Colonic mucosa (tissue), 4 donors: Measurements from ENCODE around the gene DCAF4L1. TPM values are rescaled to one million over a fixed set of nuclear protein-coding genes. Genes with fewer than 3 reads are reported as not detected.

Experiments
- DNase-seq: peaks from one replicate; pipeline ENCODE4 v3.0.0-alpha.2; 2020
- H3K27ac ChIP-seq: fragments of 200-600 bp; one replicate; pipeline ENCODE4 v1.8.0; 2021
- H3K27me3 ChIP-seq: fragments of 200-600 bp; one replicate; pipeline ENCODE4 v1.8.0; 2021
- H3K36me3 ChIP-seq: fragments of 200-600 bp; one replicate; pipeline ENCODE4 v1.8.0; 2021
- H3K4me1 ChIP-seq: fragments of 200-600 bp; one replicate; pipeline ENCODE4 v1.8.0; 2021; ENCODE audit warnings: mild to moderate bottlenecking
- H3K4me3 ChIP-seq: fragments of 200-600 bp; one replicate; pipeline ENCODE4 v1.8.0; 2021
- H3K9ac ChIP-seq, 2 donors: one replicate each; pipeline ENCODE4 v1.7.0; 2013; ENCODE audit warnings: control low read depth in 2 of 2, low read depth in 2 of 2, low read length in 2 of 2
- H3K9me3 ChIP-seq: fragments of 200-600 bp; one replicate; pipeline ENCODE4 v1.8.0; 2021
- CTCF ChIP-seq: fragments of 200-600 bp; IDR thresholded peaks from one replicate; pipeline ENCODE4 v1.8.0; 2022; ENCODE audit warnings: antibody characterized with exemption, mild to moderate bottlenecking
- intact Hi-C: fragments of 100-400 bp; cut with DNase I; formaldehyde crosslinking; loops from one replicate; pipeline ENCODE4 v1.14.1; 2022
- total RNA-seq, 2 donors: library from RNA; stranded (reverse); fragmentation: NEBNext Ultra II Directional in 1 of 2; extraction: Animal tissue kit (Norgen Biotek cat#: 25700) in 1 of 2; gene quantifications; one replicate each; pipeline ENCODE4 v1.2.1, GENCODE V29; 2021
- donor health status: healthy.
- donor health status: DM: no; HTN: no; CAD: no.
- donor health status: DM: no; HTN: no; CAD: no.

The DCAF4L1 gene
- total RNA-seq, result under 1 TPM; 0.05 to 0.15 TPM

- H3K4me1 ChIP-seq, result no peaks in the 10 kb centered on the region
- TF ChIP-seq CTCF, result no peak
- no peak within 1 kb of the TSS for H3K27ac ChIP-seq
- DNase-seq, result no peak
- no peaks in the 10 kb centered on the region for H3K27me3 ChIP-seq
- H3K36me3 ChIP-seq, result no peaks in the 10 kb centered on the region
- no peaks in the 10 kb centered on the region for H3K9me3 ChIP-seq
- no peak within 1 kb of the TSS for H3K4me3 ChIP-seq
- intact Hi-C loops, result no loop called here
- no peak within 1 kb of the TSS for H3K9ac ChIP-seq
Observed at GRCh38 chr4:41981456-41981855, at the start of gene DCAF4L1. Gene DCAF4L1, plus strand, starts transcription at chr4:41981756. Its CDS starts 37 bp downstream, at chr4:41981793.

GRCh38 chr4:41932988-41933387 is 48.6 kb upstream of the DCAF4L1 start:
- H3K4me1 ChIP-seq, result no peaks in the 10 kb centered on the region
- no peak overlapping the region for H3K4me3 ChIP-seq
- DNase-seq, result no peak
- H3K27ac ChIP-seq, result no peak overlapping the region
- H3K36me3 ChIP-seq, result no peaks in the 10 kb centered on the region
- intact Hi-C loops, result no loop called here
- no peak for TF ChIP-seq CTCF
- no peaks in the 10 kb centered on the region for H3K9me3 ChIP-seq
- no peaks in the 10 kb centered on the region for H3K27me3 ChIP-seq
- H3K9ac ChIP-seq, result no peak overlapping the region

- Histone ChIP-seq H3K36me3 (no peaks in the 10 kb centered on the region), H3K4me3 (no peak overlapping the region), H3K4me1 (no peaks in the 10 kb centered on the region), H3K9ac (no peak overlapping the region), H3K27me3 (no peaks in the 10 kb centered on the region), H3K27ac (no peak overlapping the region), H3K9me3 (no peaks in the 10 kb centered on the region)
- TF ChIP-seq CTCF, result no peak
- intact Hi-C loops, result no loop called here
- no peak for DNase-seq
Observed at GRCh38 chr4:41933997-41934503, 47.5 kb upstream of the DCAF4L1 start.

GRCh38 chr4:41934514-41934900 is 47.0 kb upstream of the DCAF4L1 start:
- Histone ChIP-seq H3K36me3 (no peaks in the 10 kb centered on the region), H3K9ac (no peak overlapping the region), H3K9me3 (no peaks in the 10 kb centered on the region), H3K4me1 (no peaks in the 10 kb centered on the region), H3K27ac (no peak overlapping the region), H3K4me3 (peak overlapping the region; percentile 86), H3K27me3 (no peaks in the 10 kb centered on the region)
- intact Hi-C loops, result no loop called here
- no peak for DNase-seq
- no peak for TF ChIP-seq CTCF

GRCh38 chr4:41934901-41935651 is 46.5 kb upstream of the DCAF4L1 start, which contains the start of gene TMEM33:
Gene TMEM33, plus strand, starts transcription at chr4:41935429. Its CDS starts 56 bp downstream, at chr4:41935485.
- intact Hi-C loops, result no loop called here
- no peak for TF ChIP-seq CTCF
- Histone ChIP-seq H3K4me3 (peak within 1 kb of the TSS; percentile 86), H3K27me3 (no peaks in the 10 kb centered on the region), H3K4me1 (no peaks in the 10 kb centered on the region), H3K9ac (peak within 1 kb of the TSS; percentile 70 to 91), H3K27ac (peak within 1 kb of the TSS; percentile 72), H3K36me3 (no peaks in the 10 kb centered on the region), H3K9me3 (no peaks in the 10 kb centered on the region)
- DNase-seq, result peak; percentile 89
